ENCODE measurements around the gene SBNO1. TPM values are rescaled to one million over a fixed set of nuclear protein-coding genes. Genes with fewer than 3 reads are reported as not detected.

Gene SBNO1
- total and polyA plus RNA-seq, 7 donors: 3.0 to 23.4 (median 20.2) TPM

GRCh38 chr12:123393747-123394146, 29.1 kb upstream of the SBNO1 start:
- H3K4me3 ChIP-seq: no peak overlapping the region
- intact Hi-C loops (cut with DNase I): loop anchor here (5.0 kb wide), 1 partner anchor 44 kb away; the partner anchor contains the start of gene RILPL2
- DNase-seq: no peak
- TF ChIP-seq POLR2AphosphoS5 (IDR thresholded peaks at IDR 0.05) (no peak), POLR2A (IDR thresholded peaks at IDR 0.05) (no peak), EP300 (IDR thresholded peaks at IDR 0.05) (no peak)
- TF ChIP-seq, protein P1, sequence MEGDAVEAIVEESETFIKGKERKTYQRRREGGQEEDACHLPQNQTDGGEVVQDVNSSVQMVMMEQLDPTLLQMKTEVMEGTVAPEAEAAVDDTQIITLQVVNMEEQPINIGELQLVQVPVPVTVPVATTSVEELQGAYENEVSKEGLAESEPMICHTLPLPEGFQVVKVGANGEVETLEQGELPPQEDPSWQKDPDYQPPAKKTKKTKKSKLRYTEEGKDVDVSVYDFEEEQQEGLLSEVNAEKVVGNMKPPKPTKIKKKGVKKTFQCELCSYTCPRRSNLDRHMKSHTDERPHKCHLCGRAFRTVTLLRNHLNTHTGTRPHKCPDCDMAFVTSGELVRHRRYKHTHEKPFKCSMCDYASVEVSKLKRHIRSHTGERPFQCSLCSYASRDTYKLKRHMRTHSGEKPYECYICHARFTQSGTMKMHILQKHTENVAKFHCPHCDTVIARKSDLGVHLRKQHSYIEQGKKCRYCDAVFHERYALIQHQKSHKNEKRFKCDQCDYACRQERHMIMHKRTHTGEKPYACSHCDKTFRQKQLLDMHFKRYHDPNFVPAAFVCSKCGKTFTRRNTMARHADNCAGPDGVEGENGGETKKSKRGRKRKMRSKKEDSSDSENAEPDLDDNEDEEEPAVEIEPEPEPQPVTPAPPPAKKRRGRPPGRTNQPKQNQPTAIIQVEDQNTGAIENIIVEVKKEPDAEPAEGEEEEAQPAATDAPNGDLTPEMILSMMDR (IDR thresholded peaks at IDR 0.05): no peak
- H3K27me3 ChIP-seq: no peaks in the 10 kb centered on the region
- H3K9me3 ChIP-seq: no peaks in the 10 kb centered on the region
- H3K27ac ChIP-seq: no peak overlapping the region
- peaks cover 28 to 74% (median 45%) of the 10 kb centered on the region in 4 donors for H3K36me3 ChIP-seq
- peaks cover 0 to 54% (median 47%) of the 10 kb centered on the region in 4 donors for H3K4me1 ChIP-seq
- 89 to 93% methylated on average over 4 of the region's 4 CpGs for WGBS, 2 donors

- no peak for DNase-seq
- WGBS, 2 donors: 60 to 78% methylated on average over 8 of the region's 8 CpGs
- intact Hi-C loops (cut with DNase I): loop anchor here (5.0 kb wide), 1 partner anchor 46 kb away; the partner anchor contains the start of gene RILPL2
- TF ChIP-seq POLR2AphosphoS5 (IDR thresholded peaks at IDR 0.05): no peak
- TF ChIP-seq POLR2A (IDR thresholded peaks at IDR 0.05): no peak
- TF ChIP-seq EP300 (IDR thresholded peaks at IDR 0.05): no peak
- TF ChIP-seq, protein P1 (IDR thresholded peaks at IDR 0.05): no peak
- Histone ChIP-seq H3K9me3 (no peaks in the 10 kb centered on the region), H3K27ac (peak overlapping the region in 3 of 4 donors; percentile 23 to 82 (median 75)), H3K36me3 (peaks cover 24 to 62% (median 37%) of the 10 kb centered on the region in 4 donors), H3K4me1 (peaks cover 0 to 42% (median 38%) of the 10 kb centered on the region in 4 donors), H3K4me3 (no peak overlapping the region), H3K27me3 (no peaks in the 10 kb centered on the region)
Observed at GRCh38 chr12:123391546-123392343, 27.1 kb upstream of the SBNO1 start.

GRCh38 chr12:123390498-123391426, 26.1 kb upstream of the SBNO1 start:
- Histone ChIP-seq H3K36me3 (peaks cover 15 to 53% (median 27%) of the 10 kb centered on the region in 4 donors), H3K9me3 (no peaks in the 10 kb centered on the region), H3K4me3 (peak overlapping the region in 2 of 4 donors; percentile 67 to 70), H3K4me1 (peaks cover 0 to 39% (median 37%) of the 10 kb centered on the region in 4 donors), H3K27ac (peak overlapping the region; percentile 75 to 86 (median 82)), H3K27me3 (no peaks in the 10 kb centered on the region)
- no peak for DNase-seq
- intact Hi-C loops (cut with DNase I): loop anchor here (5.0 kb wide), 1 partner anchor 47 kb away; the partner anchor contains the start of gene RILPL2
- 78 to 89% methylated on average over 23 of the region's 23 CpGs for WGBS, 2 donors
- TF ChIP-seq EP300 (IDR thresholded peaks at IDR 0.05): no peak
- no peak for TF ChIP-seq POLR2AphosphoS5 (IDR thresholded peaks at IDR 0.05)
- TF ChIP-seq POLR2A (IDR thresholded peaks at IDR 0.05): no peak
- TF ChIP-seq, protein P1 (IDR thresholded peaks at IDR 0.05): no peak

- peak; percentile 68 for DNase-seq
- H3K4me1 ChIP-seq: peaks cover 0 to 46% (median 40%) of the 10 kb centered on the region in 4 donors
- H3K27me3 ChIP-seq: no peaks in the 10 kb centered on the region
- peak overlapping the region; percentile 34 to 75 (median 68) for H3K4me3 ChIP-seq
- TF ChIP-seq, protein P1 (IDR thresholded peaks at IDR 0.05): no peak
- no peak for TF ChIP-seq EP300 (IDR thresholded peaks at IDR 0.05)
- no peak for TF ChIP-seq POLR2A (IDR thresholded peaks at IDR 0.05)
- TF ChIP-seq POLR2AphosphoS5 (IDR thresholded peaks at IDR 0.05): peak in 1 of 4 donors; percentile 16
- H3K27ac ChIP-seq: peak overlapping the region; percentile 75 to 86 (median 82)
- peaks cover 10 to 43% (median 20%) of the 10 kb centered on the region in 4 donors for H3K36me3 ChIP-seq
- intact Hi-C loops (cut with DNase I): loop anchor here (2.0 to 5.0 kb wide), 2 partner anchors 48 to 119 kb away; partner anchors contain the start of genes CDK2AP1 and RILPL2
- no peaks in the 10 kb centered on the region for H3K9me3 ChIP-seq
- 2 to 8% methylated on average over 66 of the region's 66 CpGs for WGBS, 2 donors
Observed at GRCh38 chr12:123389560-123390351, 25.1 kb upstream of the SBNO1 start.

All from sigmoid colon (tissue), 7 donors.